ENCODE measurements around the gene IRF2BP1.

IRF2BP1 gene

DNA sequence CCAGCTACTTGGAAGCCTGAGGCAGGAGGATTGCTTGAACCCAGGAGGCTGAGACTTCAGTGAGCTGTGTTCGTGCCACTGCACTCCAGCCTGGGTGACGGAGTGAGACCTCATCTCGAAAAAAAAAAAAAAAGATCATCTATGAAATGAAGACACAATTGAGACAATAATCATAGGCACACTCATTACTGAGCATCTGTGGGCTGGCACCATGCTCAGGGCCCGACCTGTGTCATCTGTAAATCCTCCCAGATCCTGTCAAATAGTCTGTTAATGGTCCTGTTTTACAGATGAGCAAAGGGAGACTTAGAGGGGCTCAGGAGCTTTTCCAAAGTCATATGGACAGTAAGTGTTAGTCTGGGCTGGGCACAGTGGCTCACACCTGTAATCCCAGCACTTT is 32.8 kb upstream of the IRF2BP1 start:
- Histone ChIP-seq H3K4me1 (ENCODE audit: control insufficient read depth, low read depth, low read length) (no peaks in the 10 kb centered on the region), H3K27me3 (ENCODE audit: control insufficient read depth, insufficient read depth, low read length) (no peaks in the 10 kb centered on the region), H3K9ac (ENCODE audit: low read length) (no peak overlapping the region), H3K9me3 (ENCODE audit: control insufficient read depth, low read depth, low read length) (no peaks in the 10 kb centered on the region), H3K27ac (ENCODE audit: low read length) (no peak overlapping the region), H3K36me3 (ENCODE audit: control insufficient read depth, low read depth, low read length) (no peaks in the 10 kb centered on the region), H3K4me3 (ENCODE audit: low read length) (no peak overlapping the region)

DNA sequence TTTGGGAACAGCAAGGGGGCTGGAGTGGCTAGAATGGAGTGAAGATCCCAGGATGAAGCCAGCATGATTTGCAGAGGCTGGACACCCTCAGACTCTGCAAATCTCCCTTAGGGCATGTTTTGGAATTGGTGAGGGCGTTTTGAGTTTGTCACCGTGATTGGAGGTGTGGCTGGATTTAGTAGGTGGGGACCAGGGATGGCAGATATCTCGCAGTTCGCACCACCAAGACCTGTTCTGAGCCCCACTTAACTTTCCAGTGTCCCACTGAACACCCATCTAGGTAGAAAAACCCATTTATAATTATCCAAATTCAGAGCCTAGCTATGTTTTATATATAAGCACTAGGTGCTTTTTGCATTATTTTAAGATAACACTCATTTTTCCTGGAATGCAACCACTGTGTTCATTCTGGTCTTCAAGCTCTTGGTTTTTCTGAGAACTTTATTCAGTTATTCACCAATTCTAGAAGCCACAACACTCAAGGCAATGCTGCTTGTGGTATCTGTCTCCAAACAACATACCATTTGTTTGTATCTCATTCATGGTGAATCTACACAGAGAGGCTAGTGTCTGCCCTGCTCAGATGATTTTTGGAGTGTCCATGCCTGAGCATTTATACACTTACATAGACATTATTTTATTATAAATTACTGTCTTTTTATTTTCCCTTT is 31.6 kb upstream of the IRF2BP1 start:
- Histone ChIP-seq H3K27me3 (ENCODE audit: control insufficient read depth, insufficient read depth, low read length) (no peaks in the 10 kb centered on the region), H3K27ac (ENCODE audit: low read length) (no peak overlapping the region), H3K9ac (ENCODE audit: low read length) (no peak overlapping the region), H3K4me1 (ENCODE audit: control insufficient read depth, low read depth, low read length) (no peaks in the 10 kb centered on the region), H3K36me3 (ENCODE audit: control insufficient read depth, low read depth, low read length) (no peaks in the 10 kb centered on the region), H3K4me3 (ENCODE audit: low read length) (no peak overlapping the region), H3K9me3 (ENCODE audit: control insufficient read depth, low read depth, low read length) (no peaks in the 10 kb centered on the region)

GRCh38 chr19:45913874-45914830 is 28.2 kb upstream of the IRF2BP1 start, which contains the start of gene NANOS2:
NANOS2 (minus strand) TSS chr19:45914778; CDS start chr19:45914693, 85 bp downstream.
- Histone ChIP-seq H3K27me3 (ENCODE audit: control insufficient read depth, insufficient read depth, low read length) (no peaks in the 10 kb centered on the region), H3K4me1 (ENCODE audit: control insufficient read depth, low read depth, low read length) (no peaks in the 10 kb centered on the region), H3K27ac (ENCODE audit: low read length) (no peak within 1 kb of the TSS), H3K9me3 (ENCODE audit: control insufficient read depth, low read depth, low read length) (no peaks in the 10 kb centered on the region), H3K9ac (ENCODE audit: low read length) (no peak within 1 kb of the TSS), H3K4me3 (ENCODE audit: low read length) (no peak within 1 kb of the TSS), H3K36me3 (ENCODE audit: control insufficient read depth, low read depth, low read length) (no peaks in the 10 kb centered on the region)

- no peaks in the 10 kb centered on the region for H3K36me3 ChIP-seq (ENCODE audit: control insufficient read depth, low read depth, low read length)
- H3K4me3 ChIP-seq (ENCODE audit: low read length) = no peak overlapping the region
- no peaks in the 10 kb centered on the region for H3K9me3 ChIP-seq (ENCODE audit: control insufficient read depth, low read depth, low read length)
- no peaks in the 10 kb centered on the region for H3K4me1 ChIP-seq (ENCODE audit: control insufficient read depth, low read depth, low read length)
- no peak overlapping the region for H3K27ac ChIP-seq (ENCODE audit: low read length)
- no peak overlapping the region for H3K9ac ChIP-seq (ENCODE audit: low read length)
- H3K27me3 ChIP-seq (ENCODE audit: control insufficient read depth, insufficient read depth, low read length) = no peaks in the 10 kb centered on the region
Observed at GRCh38 chr19:45911291-45911690, 25.4 kb upstream of the IRF2BP1 start.

GRCh38 chr19:45908956-45909355 is 23.0 kb upstream of the IRF2BP1 start:
- Histone ChIP-seq H3K36me3 (ENCODE audit: control insufficient read depth, low read depth, low read length) (no peaks in the 10 kb centered on the region), H3K9me3 (ENCODE audit: control insufficient read depth, low read depth, low read length) (no peaks in the 10 kb centered on the region), H3K4me3 (ENCODE audit: low read length) (no peak overlapping the region), H3K27ac (ENCODE audit: low read length) (no peak overlapping the region), H3K27me3 (ENCODE audit: control insufficient read depth, insufficient read depth, low read length) (no peaks in the 10 kb centered on the region), H3K4me1 (ENCODE audit: control insufficient read depth, low read depth, low read length) (no peaks in the 10 kb centered on the region), H3K9ac (ENCODE audit: low read length) (no peak overlapping the region)

GRCh38 chr19:45906221-45906620 is 20.3 kb upstream of the IRF2BP1 start:
- peaks cover 9% of the 10 kb centered on the region for H3K27me3 ChIP-seq (ENCODE audit: control insufficient read depth, insufficient read depth, low read length)
- H3K4me1 ChIP-seq (ENCODE audit: control insufficient read depth, low read depth, low read length) = no peaks in the 10 kb centered on the region
- H3K9me3 ChIP-seq (ENCODE audit: control insufficient read depth, low read depth, low read length) = no peaks in the 10 kb centered on the region
- H3K9ac ChIP-seq (ENCODE audit: low read length) = no peak overlapping the region
- no peak overlapping the region for H3K4me3 ChIP-seq (ENCODE audit: low read length)
- H3K36me3 ChIP-seq (ENCODE audit: control insufficient read depth, low read depth, low read length) = no peaks in the 10 kb centered on the region
- no peak overlapping the region for H3K27ac ChIP-seq (ENCODE audit: low read length)

GRCh38 chr19:45905011-45905410 is 19.1 kb upstream of the IRF2BP1 start:
- no peaks in the 10 kb centered on the region for H3K9me3 ChIP-seq (ENCODE audit: control insufficient read depth, low read depth, low read length)
- no peaks in the 10 kb centered on the region for H3K36me3 ChIP-seq (ENCODE audit: control insufficient read depth, low read depth, low read length)
- no peak overlapping the region for H3K27ac ChIP-seq (ENCODE audit: low read length)
- no peak overlapping the region for H3K4me3 ChIP-seq (ENCODE audit: low read length)
- peaks cover 22% of the 10 kb centered on the region for H3K27me3 ChIP-seq (ENCODE audit: control insufficient read depth, insufficient read depth, low read length)
- H3K9ac ChIP-seq (ENCODE audit: low read length) = no peak overlapping the region
- H3K4me1 ChIP-seq (ENCODE audit: control insufficient read depth, low read depth, low read length) = no peaks in the 10 kb centered on the region

DNA sequence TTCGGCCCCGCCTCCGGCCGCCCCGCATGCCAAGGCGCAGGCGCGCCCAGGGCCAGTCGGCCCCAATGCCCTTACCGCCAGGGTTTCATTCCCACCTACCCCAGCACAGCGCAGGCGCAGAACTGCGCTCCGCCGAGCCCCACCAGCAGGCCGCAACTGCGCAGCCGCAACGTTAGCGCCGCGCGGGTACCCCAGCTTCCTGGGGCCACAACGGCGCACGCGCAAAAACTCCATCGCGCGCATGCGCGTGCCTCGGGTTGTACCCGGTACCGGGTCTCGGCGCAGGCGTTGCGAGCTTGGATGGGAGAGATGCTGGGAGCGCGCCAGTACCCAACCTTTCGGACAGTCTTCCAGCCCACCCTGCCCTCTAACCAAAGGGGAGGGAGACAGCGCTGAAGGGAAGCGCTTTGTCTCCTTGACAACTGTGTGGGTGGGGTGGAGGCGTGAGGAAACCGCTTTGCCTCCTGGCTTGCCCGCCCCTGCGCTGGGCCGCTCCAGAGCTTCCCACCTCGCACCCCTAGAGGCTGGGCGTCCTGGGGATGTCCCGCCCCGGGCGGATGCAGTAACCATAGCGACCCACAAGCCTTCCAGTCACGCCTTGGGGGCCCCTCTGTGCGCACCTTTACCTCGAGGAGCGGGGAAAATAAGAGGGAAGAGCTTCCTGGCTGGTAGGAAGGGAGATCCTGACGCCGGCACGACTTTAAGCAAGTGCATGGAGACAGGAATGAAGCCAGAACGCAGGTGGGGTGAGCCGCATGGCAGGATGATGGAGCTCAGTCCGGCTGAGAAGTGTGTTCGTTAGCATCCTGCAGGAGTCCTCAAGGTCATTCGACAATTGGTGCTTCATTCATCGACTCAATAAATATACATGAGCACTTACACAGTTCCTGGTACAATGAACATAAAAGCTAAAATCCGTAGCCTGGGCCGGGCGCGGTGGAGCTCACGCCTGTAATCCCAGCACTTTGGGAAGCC is 17.0 kb upstream of the IRF2BP1 start:
- peak overlapping the region; percentile 50 for H3K9ac ChIP-seq (ENCODE audit: low read length)
- peaks cover 23% of the 10 kb centered on the region for H3K27me3 ChIP-seq (ENCODE audit: control insufficient read depth, insufficient read depth, low read length)
- H3K4me1 ChIP-seq (ENCODE audit: control insufficient read depth, low read depth, low read length) = no peaks in the 10 kb centered on the region
- no peak overlapping the region for H3K27ac ChIP-seq (ENCODE audit: low read length)
- H3K36me3 ChIP-seq (ENCODE audit: control insufficient read depth, low read depth, low read length) = peaks cover 4% of the 10 kb centered on the region
- peak overlapping the region; percentile 77 for H3K4me3 ChIP-seq (ENCODE audit: low read length)
- no peaks in the 10 kb centered on the region for H3K9me3 ChIP-seq (ENCODE audit: control insufficient read depth, low read depth, low read length)

GRCh38 chr19:45901912-45902650 is 16.1 kb upstream of the IRF2BP1 start, which contains the start of gene MYPOP:
MYPOP (minus strand) TSS chr19:45902613; CDS start chr19:45901773, 840 bp downstream.
- Histone ChIP-seq H3K36me3 (ENCODE audit: control insufficient read depth, low read depth, low read length) (peaks cover 4% of the 10 kb centered on the region), H3K9me3 (ENCODE audit: control insufficient read depth, low read depth, low read length) (no peaks in the 10 kb centered on the region), H3K27me3 (ENCODE audit: control insufficient read depth, insufficient read depth, low read length) (peaks cover 23% of the 10 kb centered on the region), H3K9ac (ENCODE audit: low read length) (peak within 1 kb of the TSS; percentile 50), H3K27ac (ENCODE audit: low read length) (no peak within 1 kb of the TSS), H3K4me3 (ENCODE audit: low read length) (peak within 1 kb of the TSS; percentile 77), H3K4me1 (ENCODE audit: control insufficient read depth, low read depth, low read length) (no peaks in the 10 kb centered on the region)

DNA sequence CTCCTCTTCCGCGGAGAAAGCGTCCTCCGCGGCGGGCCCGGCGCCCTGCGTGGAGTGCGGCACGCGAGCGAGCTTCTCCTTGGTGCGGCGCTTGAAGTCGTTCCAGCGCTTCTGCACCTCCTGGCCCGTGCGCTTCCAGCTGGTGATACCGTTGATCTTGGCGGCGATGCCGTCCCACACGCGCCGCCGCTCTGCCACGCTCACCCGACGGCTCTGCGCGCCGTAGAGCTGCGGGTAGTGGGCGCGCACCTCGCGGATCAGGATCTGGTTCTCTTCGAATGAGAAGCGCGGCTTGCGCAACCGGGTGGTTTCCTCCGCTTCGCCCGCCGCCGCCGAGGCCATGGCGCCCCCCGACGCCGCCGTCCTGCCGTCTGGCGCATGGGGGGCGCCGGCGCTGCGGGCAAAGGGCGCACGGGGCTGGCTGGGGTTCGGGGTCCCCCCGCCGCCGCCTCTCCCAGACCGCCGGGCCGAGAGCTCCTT is 15.5 kb upstream of the IRF2BP1 start:
- no peaks in the 10 kb centered on the region for H3K4me1 ChIP-seq (ENCODE audit: control insufficient read depth, low read depth, low read length)
- H3K36me3 ChIP-seq (ENCODE audit: control insufficient read depth, low read depth, low read length) = peaks cover 4% of the 10 kb centered on the region
- H3K27ac ChIP-seq (ENCODE audit: low read length) = no peak overlapping the region
- no peak overlapping the region for H3K9ac ChIP-seq (ENCODE audit: low read length)
- peak overlapping the region; percentile 77 for H3K4me3 ChIP-seq (ENCODE audit: low read length)
- peaks cover 23% of the 10 kb centered on the region for H3K27me3 ChIP-seq (ENCODE audit: control insufficient read depth, insufficient read depth, low read length)
- H3K9me3 ChIP-seq (ENCODE audit: control insufficient read depth, low read depth, low read length) = no peaks in the 10 kb centered on the region

Data from iPS-18a (cell line).